Sigmoid colon (tissue), 4 donors: ENCODE data around the gene IGFL2.

Experiments used
- POLR2A ChIP-seq, 2 donors: fragments of 450-650 bp; IDR thresholded peaks; one replicate each; pipeline ENCODE4 v1.6.1; 2016; ENCODE audit warnings: antibody characterized with exemption in 2 of 2, mild to moderate bottlenecking in 2 of 2, moderate library complexity in 2 of 2
- POLR2AphosphoS5 ChIP-seq, 4 donors: sonication (generic); formaldehyde crosslinking; IDR thresholded peaks; one replicate each; pipeline ENCODE4 v1.6.1; 2017; ENCODE audit warnings: antibody characterized with exemption in 4 of 4
- TF ChIP-seq, protein P1 (sequence below), 4 experiments: fragments of 450-650 bp in 3 of 4; fragments of 200-600 bp in 1 of 4; IDR thresholded peaks; one replicate each; pipeline ENCODE4 v1.5.1; 2016 to 2019; ENCODE audit warnings: antibody characterized with exemption in 4 of 4, mild to moderate bottlenecking in 3 of 4, moderate library complexity in 2 of 4

DNA sequence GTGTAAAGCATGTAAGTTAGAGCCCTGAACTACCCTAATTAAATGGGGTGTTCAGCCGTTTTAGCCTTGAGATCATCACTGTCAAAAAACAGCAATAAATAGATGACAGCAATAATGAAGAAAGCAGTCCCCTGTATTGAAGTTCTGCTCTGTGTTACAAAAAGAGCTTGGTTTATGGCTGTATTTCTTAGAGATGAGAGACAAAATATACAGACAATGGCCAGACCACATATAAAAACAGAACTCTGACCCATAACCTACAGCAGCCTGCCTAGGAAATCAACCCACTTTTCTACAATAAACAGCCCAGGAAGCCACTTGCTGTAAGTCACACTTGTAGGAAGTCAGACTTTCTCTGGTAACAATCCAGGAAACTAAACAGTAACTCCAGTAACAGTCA, 34.3 kb upstream of the IGFL2 start:
- TF ChIP-seq POLR2AphosphoS5 (IDR thresholded peaks at IDR 0.05) (peak; percentile 80 to 98 (median 94)), POLR2A (IDR thresholded peaks at IDR 0.05) (no peak)
- TF ChIP-seq, protein P1, sequence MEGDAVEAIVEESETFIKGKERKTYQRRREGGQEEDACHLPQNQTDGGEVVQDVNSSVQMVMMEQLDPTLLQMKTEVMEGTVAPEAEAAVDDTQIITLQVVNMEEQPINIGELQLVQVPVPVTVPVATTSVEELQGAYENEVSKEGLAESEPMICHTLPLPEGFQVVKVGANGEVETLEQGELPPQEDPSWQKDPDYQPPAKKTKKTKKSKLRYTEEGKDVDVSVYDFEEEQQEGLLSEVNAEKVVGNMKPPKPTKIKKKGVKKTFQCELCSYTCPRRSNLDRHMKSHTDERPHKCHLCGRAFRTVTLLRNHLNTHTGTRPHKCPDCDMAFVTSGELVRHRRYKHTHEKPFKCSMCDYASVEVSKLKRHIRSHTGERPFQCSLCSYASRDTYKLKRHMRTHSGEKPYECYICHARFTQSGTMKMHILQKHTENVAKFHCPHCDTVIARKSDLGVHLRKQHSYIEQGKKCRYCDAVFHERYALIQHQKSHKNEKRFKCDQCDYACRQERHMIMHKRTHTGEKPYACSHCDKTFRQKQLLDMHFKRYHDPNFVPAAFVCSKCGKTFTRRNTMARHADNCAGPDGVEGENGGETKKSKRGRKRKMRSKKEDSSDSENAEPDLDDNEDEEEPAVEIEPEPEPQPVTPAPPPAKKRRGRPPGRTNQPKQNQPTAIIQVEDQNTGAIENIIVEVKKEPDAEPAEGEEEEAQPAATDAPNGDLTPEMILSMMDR (IDR thresholded peaks at IDR 0.05), result no peak
